G401.6 (cell line): ENCODE measurements around the gene KIF6.
"Not testable (repeated sequence)": the region's sequence is repeated elsewhere in the genome, so short reads cannot be mapped to it uniquely, and the experiment has no call there.

Experiments
- FAIRE-seq: peaks from 2 replicates; lab custom pipeline; 2012; peaks lifted over from hg19 to GRCh38; lab: Jason Lieb, UNC

The KIF6 gene

DNA sequence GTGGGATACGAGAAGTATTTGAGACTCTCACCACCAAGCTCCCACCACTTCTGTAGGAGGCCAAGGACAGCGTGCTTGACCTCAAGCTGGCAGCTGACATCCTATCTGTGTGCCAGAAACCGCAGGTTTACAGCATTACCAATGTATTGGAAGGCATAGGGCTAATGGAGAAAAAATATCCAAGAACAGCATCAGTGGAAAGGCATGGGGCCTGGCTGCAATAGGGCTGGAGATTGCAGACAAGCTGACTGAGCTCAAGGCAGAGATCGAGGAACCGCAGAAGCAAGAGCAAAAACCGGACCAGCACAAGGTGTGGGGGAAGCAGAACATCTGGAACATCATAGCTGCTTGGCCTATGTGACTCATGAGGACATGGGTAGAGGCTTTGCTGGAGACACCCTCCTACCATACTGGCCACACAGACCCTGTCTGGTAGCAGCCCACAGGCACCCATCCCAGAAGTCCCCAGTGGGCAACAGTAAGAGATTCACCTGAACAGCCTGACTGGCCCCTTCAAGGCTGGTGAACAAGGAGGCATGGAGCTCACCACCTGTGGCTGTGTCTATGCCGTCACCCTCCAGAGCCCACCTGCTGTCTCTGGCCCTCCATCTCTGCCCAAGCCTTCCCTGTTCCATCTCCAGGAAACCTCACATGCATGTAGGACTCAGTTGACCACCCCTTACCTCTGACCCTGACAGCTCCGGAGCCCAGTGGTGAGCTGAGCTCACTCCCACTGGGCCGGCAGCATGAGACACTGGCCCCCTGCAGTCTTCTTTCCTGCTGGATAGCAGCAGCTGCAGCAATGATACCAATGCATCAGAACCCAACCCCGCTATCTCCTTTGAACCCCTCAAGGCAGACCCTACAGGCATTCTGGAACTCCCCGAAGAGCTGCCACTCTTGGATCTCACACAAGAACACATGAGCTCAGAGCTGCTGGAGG lies 171.1 kb downstream of the KIF6 start:
- no peak for FAIRE-seq

DNA sequence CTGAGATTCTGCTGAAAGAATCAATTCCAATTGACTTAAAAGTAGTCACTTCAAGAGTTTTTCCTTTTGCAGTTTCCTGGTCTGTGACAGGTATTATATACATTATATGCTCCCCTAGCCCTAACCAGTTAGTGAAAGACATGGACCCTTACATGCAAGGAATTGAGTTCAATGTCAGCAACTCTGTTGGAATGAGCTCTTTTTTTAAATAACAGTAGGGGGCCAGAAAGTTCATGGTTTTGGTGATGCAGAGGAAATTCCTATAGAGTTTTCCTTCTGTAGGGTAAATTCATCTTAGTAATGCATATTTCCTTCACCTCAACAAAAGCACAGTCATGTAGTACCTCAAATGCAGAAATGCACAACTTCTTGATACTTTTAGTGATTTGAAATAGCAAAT lies 172.2 kb downstream of the KIF6 start:
- FAIRE-seq: no peak

DNA sequence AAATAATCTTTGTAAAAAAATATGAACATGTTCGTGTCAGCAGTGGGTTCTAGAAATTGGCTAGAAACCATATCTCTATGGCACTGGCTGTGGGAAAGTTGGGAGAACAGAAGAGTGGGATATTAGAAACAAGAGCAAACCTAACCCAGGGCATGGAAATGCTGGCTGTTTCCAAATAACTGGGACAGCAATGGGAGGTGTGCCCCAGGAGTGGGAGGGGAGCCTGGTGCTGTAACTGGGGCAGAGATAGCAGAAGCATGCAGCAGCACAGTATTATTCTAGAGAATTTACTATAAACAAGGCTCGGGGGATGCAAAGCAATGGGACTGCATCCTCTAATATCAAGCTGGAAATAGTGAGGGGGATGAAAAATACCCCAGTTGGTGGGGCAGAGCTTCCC lies 175.0 kb downstream of the KIF6 start:
- no peak for FAIRE-seq

DNA sequence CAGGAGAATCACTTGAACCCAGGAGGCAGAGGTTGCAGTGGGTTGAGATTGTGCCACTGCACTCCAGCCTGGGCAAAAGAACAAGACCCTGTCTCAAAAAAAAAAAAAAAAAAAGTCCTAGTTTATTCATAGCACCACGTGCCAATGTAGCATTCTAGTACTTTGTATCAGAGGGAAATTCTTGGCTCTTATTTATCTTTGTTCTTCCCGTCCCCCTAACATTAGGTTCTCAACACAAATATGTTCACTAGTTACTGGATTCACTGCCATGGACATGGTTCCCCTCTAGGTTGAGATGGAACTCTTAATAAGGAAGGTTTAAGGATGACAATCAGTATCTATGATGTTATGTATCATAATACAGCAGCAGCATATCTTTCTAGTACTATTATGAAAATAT lies 178.5 kb downstream of the KIF6 start:
- no peak for FAIRE-seq

DNA sequence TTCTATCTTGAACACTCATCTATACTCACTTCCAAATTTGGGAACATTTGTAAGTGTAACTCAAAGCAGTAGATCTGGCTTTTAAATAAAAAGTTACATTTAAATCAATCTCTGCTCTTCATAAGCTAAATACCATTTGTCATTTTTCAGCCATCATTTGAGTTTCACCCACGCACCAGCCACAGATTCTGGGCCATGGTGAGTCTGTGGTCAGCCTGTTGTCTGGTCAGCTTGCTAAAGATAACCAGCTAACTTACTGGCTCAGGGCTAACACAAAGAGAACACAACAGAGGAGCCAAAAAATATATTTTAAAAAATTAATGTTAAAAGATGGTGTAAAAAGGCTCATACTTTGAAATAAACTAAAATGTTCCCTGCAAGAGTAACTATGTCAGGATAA lies 181.3 kb downstream of the KIF6 start:
- FAIRE-seq: no peak

DNA sequence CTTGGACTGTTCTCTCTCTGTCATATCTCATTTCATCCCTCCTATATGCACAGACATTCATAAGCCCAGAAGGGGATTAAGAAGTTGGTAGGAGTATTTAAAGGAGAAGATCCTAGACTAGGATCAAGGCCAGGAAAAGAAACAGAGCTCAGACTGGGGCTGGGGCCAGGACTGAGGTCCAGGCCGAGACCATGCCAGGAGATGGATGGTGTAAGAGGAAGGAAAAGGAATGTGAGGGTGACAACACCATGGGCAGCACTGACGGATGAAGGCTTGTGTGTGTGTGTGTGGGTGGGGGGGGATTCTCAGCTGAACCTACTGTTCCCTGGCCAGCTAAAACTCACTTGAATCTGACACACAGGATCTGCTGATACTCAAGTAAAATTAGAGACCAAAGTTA lies 182.1 kb downstream of the KIF6 start:
- FAIRE-seq: no peak

DNA sequence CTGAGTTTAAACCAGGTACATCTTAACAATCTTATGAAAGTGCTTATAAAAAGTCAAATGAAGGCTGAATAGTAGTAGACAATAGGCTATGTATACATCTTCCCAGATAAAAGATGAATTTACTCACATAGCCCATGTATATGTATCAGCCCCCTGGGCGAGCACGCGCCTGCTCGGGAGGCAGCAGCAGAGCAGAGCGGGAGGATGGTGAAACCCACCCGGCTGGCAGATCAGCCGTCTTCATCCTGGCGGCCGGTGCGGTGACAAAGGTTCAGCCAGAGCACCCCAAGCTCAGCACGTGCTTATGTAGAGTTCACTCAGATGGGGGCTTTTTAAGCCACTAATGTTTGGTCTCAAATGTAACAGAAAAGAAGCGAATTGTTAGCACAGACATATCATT lies 184.8 kb downstream of the KIF6 start:
- FAIRE-seq: no peak

DNA sequence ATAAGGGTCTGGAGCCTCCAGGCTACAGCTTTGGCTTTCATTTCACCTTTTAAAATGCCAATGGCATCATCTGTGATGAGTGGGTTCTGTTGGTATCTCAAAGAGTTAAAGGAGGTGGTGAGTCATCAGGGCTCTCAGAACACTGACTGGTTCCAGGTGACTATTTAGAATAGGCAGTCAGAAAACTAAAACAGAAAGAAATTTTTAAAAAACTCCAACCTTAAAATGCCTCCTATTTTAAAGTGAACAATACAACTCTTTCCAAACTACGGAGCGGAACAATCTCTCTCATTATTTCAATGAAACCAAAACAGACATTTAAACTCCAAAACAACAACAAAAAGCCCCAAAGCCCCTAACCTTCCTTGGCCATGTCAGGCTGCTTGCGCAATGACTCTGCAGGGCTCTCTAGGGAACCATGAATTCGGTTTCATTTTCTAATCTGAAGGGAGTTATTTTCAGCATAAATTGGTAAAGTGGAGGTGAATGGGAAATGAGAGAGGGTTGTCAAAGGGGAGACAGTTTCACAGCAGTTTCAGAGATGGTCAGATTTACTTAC lies 194.9 kb downstream of the KIF6 start:
- no peak for FAIRE-seq

DNA sequence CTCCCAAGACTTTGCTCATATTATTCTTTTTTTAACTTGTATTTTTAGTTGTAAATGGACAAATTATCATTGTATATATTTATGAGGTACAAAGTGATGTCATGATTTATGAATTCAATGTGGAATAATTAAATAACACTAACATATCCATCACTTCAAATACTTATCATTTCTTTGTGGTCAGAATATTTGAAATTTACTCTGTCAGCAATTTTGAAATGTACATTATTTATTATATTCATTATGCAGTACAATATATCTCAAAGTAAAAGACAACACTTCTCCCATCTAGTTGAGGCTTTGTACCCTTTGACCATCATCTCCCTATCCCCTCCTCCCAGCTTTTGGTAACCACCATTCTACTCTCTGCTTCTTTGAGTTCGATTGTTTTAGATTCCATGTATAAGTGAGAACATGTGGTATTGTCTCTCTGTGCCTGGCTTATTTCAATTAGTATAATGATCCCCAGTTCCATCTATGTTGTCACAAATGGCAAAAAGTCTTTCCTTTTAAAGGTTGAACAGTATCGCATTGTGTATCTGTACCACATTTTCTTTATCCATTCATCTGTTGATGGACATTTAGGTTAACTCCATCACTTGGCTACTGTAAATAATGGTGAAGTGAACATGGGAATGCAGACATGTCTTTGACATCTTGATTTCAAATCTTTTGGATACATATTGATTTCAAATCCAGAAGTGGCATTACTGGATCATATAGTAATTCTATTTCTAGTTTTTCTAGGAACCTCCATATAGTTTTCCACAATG lies 197.2 kb downstream of the KIF6 start:
- FAIRE-seq: no peak

DNA sequence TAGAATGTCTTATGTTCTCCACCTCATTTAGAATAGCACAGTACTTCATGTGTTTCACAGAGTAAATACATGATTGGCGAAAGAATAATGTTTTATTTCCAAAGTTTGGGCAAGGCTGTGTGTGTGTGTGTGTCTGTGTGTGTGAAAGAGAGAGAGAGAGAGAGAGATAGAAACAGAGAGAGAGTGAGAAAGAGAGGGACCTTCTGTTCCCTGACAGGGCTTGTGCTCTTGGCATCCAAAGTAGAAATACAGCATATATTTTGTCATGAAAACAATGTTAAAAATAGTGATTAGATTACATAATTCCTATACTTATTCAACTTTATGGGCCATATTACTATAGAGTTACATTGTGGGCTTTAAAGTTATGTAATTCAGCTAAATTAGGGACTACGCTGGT lies 201.2 kb downstream of the KIF6 start:
- no peak for FAIRE-seq

DNA sequence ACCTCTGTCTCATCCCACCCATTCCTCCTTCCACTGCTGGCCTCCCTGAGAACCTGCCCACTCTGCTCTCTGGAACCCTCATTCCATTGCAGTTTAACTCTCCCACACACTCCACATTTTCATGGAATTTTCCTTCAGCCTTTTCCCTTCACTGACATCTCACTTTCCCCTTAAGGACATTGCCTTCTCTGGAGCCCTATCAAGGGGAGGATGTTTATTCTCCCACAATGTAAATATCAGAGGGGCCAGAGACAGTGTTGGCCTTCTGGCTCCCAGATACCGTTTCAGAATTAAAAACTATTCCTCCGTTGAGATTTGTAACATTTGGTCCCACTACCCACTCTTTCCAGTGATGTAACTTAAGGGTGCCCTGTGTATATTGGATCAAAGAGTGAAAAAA lies 203.2 kb downstream of the KIF6 start:
- FAIRE-seq: no peak

DNA sequence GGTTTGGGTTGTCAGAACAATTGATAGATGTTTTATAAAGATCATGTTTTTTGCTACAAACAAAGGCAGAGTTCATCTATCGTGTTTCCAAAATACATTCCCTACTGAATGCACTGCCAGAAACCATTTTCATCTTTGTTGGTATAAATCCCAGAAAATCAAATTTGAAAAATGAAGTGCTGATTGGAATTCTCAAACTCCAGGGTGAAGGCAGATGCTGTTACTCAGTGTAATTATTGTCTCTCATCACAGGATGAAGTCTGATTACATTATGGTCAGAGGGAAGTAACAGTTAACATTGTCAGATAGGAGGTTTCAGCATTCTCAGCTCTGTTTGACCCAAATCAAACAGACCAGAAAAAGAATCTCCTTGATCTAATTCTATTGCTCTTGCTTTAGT lies 204.3 kb downstream of the KIF6 start:
- FAIRE-seq: no peak

DNA sequence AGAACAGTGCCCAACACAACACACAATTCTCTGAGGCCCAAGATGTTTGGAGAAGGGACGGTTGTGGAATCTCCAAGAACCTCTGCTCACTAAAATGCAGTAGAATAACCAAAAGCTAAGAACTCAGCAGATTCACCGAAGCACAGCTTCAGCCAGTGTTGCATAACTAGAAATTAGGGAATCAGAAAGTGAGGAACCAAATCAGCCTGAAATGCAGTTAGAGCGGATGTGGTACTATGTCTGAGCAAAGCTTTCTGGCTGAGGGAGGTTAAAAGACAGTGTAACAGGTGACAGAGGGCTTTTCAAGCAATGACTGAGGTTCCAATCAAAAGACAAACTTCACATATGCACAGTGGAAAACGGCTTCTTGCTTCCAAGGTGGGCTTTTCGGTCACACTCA lies 204.8 kb downstream of the KIF6 start:
- FAIRE-seq: no peak

DNA sequence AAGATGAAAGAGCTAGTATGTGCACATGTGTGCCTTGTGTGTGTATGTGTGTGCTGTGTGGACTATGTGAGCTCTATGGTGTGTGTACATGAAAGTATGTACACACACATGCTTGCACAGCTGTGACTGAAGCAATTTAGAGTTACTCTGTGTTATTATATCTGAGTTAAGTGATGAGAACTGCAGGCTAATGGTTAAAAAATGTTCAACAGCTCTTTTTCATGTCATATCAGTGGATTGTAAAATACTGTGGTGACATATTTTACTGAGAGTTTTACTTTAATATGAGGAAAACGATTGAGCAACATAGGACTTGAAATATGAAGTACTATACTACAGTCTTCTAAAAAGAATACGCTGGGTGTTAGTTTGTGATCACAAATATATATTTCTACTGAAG lies 207.0 kb downstream of the KIF6 start:
- FAIRE-seq: no peak

DNA sequence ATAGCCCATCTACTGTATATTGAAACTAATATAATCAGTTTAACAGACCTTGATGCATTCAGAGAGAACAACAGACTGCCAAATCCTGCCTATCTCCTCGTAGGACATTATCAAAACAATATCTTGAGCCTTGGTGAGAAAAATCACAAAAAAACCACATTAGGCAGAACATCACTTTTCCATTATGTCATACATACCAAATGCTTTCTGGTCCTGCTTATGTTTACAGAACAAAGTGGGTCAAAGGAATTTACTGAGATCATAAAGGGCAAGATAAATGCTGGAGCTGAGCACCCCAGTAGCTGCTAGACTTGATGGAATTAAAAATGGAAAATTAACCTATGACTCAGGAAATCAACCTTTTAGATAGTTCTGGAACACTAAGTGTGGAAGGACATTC lies 207.5 kb downstream of the KIF6 start:
- FAIRE-seq: no peak

DNA sequence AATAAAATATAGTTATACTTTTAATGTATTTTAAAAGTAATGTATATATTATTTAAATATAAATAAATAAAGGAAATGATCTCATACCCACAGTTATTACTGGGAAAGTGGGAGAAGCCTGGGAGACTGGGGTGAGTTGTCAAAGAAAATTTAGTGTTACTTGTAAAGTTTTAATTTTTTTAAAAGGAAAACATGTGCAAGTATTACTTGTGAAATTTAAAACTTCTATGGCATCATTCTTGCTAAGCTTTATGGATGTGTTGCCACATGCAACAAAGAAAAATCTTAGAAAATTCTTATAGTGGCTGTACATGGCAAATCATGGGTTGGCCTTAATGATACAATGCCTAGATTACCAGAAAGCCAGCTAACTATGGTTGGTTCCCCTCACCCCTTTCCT lies 208.7 kb downstream of the KIF6 start:
- FAIRE-seq: no peak

DNA sequence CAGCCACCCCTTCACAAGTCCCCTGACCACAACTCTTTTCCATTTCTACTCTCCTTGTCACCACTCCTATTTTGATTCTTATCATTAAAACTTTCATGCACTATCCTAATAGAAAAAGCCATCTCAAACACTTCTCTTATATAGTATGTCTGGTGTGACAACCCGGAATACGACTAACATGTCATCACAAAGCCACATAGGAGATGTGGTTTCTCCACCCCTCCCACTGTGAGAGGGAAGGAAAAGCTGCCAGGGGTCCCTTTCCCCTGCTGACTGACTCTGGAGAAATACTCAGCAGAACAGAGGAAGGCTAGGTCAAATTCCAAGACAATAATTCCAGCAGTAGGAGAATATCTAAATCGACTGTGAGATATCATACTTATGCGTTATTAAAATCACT lies 209.7 kb downstream of the KIF6 start:
- no peak for FAIRE-seq

DNA sequence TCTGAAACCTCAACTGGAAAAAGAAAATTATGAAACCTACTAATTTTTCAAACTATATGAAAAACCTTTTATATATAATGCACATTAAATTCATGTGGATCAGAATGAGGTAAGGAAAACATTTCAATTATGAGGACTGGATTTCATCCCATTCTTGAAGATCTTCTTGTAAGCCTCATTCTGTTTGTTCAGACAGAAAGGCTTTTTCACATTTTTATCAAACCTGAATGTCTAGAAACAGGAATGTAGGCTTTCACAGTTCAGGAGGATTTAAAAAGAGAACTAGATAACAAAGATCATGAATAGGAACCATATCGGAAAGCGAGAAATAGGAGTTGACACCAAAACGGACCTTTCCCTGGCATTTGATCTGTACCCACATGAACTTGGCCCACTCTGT lies 210.2 kb downstream of the KIF6 start:
- no peak for FAIRE-seq

DNA sequence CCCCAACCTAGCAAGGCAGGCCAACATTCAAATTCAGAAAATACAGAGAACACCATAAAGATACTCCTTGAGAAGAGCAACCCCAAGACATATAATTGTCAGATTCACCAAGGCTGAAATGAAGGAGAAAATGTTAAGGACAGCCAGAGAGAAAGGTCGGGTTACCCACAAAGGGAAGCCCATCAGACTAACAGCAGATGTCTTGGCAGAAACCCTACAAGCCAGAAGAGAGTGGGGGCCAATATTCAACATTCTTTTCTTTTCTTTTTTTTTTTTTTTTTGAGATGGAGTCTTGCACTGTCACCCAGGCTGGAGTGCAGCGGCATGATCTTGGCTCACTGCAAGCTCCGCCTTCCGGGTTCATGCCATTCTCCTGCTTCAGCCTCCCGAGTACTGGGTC lies 215.4 kb downstream of the KIF6 start:
- FAIRE-seq: not testable (repeated sequence)

DNA sequence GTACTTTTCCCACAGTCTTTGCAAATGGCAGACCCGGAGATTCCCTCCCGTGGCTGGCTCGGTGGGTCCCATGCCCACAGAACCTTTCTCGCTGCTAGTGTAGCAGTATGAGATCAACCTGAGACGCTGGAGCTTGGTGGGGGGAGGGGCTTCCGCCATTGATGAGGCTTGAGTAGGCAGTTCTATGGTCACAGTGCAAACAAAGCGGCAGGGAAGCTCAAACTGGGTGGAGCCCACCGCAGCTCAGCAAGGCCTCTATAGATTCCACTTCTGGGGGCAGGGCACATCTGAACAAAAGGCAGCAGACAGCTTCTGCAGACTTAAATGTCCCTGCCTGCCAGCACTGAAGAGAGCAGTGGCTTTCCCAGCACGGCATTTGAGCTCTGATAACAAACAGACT lies 216.7 kb downstream of the KIF6 start:
- FAIRE-seq: no peak

DNA sequence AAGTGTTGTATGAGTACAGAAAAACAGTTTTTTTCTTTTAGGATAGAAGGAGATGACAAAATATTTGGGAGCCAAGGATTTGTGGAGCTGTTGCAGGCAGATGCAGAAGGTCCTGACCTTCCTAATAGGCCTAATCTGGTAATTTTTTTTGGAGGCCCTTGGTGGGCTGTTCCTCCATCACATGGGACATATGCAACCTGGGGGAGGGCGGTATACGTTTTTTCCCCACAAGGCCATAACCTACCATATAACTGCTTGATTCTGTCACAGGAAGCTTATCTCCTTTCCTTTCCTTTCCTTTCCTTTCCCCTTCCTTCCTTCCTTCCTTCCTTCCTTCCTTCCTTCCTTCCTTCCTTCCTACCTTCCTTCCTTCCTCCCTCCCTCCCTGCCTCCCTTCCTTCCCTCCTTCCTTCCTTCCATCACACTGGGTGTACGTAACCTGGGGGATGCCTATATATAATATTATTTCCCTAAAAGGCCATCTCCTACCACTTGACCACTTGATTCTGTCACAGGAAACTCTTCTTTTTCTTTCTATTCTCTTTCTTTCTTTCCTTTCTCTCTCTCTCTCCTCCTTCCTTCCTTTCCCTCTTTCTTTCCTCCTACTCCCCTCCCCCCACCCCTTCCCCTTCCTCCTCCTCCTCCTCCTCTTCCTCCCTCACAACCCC lies 217.7 kb downstream of the KIF6 start:
- FAIRE-seq: no peak

DNA sequence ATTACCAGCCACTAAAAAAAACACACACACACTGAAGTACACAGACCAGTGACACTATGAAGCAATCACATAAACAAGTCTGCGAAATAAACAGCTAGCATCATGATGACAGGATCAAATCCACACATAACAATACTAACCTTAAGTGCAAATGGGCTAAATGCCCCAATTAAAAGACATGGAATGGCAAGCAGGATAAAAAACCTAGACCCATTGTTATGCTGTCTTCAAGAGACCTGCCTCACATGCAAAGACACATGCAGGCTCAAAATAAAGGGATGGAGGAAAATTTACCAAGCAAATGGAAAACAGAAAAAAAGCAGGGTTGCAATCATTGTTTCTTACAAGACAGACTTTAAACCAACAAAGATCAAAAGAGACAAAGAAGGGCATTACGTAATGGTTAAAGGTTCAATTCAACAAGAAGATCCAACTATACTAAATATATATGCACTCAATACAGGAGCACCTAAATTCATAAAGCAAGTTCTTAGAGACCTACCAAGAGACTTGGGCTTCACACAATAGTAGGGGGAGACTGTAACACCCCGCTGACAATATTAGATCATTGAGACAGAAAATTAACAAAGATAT lies 222.7 kb downstream of the KIF6 start:
- FAIRE-seq: not testable (repeated sequence)
